ENCODE measurements around the gene ATP10B.

- TF ChIP-seq CTCF (IDR thresholded peaks at IDR 0.05) (no peak), POLR2A (IDR thresholded peaks at IDR 0.05) (no peak)
These were observed 47.7 kb upstream of the ATP10B start for GRCh38 chr5:160899735-160900134.
